A549 (cell line): ENCODE data around the gene WBP11. TPM values are rescaled to one million over a fixed set of nuclear protein-coding genes. Genes with fewer than 3 reads are reported as not detected.
A peak's percentile ranks its signal among the peaks of the same experiment; 100 is the strongest.

Experiments used
- ATAC-seq, 2 experiments: fragments of 200-7000 bp in 1 of 2; fragments of >200 bp in 1 of 2; cut with Nextera tagmentation in 1 of 2; cut with Tn5 transposase in 1 of 2; 3 replicates each; pipeline versions ENCODE4 v1.8.0 to v1.9.1; 2018 to 2020; ENCODE audit warnings: mild to moderate bottlenecking in 1 of 2, moderate library complexity in 1 of 2
- CTCF ChIA-PET: fragments of 300-600 bp; sonication (Branson Sonifier 250); formaldehyde crosslinking; extraction: SDS; loops from one replicate; lab custom pipeline; 2021; ENCODE audit warnings: antibody characterized with exemption, inconsistent platforms; lab: Yijun Ruan, JAX
- POLR2A ChIA-PET: fragments of 350-600 bp; formaldehyde crosslinking; extraction: SDS; loops from one replicate; lab custom pipeline; 2021; ENCODE audit warnings: antibody characterized with exemption, inconsistent platforms; lab: Yijun Ruan, JAX
- DNase-seq, 2 experiments: peaks; one replicate each; pipeline versions ENCODE4 v3.0.0 to v3.0.0-alpha.2; 2011 to 2016; ENCODE audit warnings: low read depth in 1 of 2, low spot score in 1 of 2
- FAIRE-seq: peaks from 2 replicates; lab custom pipeline; 2011; peaks lifted over from hg19 to GRCh38; lab: Jason Lieb, UNC
- H3K27ac ChIP-seq, 2 experiments: fragments of >200 bp; sonication (Bioruptor Twin); formaldehyde crosslinking; 3 replicates each; pipeline ENCODE4 v1.5.1; 2016 to 2017
- H3K4me1 ChIP-seq: fragments of >200 bp; sonication (Bioruptor Twin); formaldehyde crosslinking; 3 replicates; pipeline ENCODE4 v1.6.1; 2016
- H3K4me2 ChIP-seq: fragments of >200 bp; sonication (Bioruptor Twin); formaldehyde crosslinking; 3 replicates; pipeline ENCODE4 v1.6.1; 2016
- H3K4me3 ChIP-seq: fragments of >200 bp; sonication (Bioruptor Twin); formaldehyde crosslinking; 3 replicates; pipeline ENCODE4 v1.5.1; 2016
- H3K9me3 ChIP-seq: fragments of >200 bp; sonication (Bioruptor Twin); formaldehyde crosslinking; 3 replicates; pipeline ENCODE4 v1.6.1; 2016
- BHLHE40 ChIP-seq: IDR thresholded peaks from 2 replicates; pipeline ENCODE4 v1.6.1; 2012; ENCODE audit warnings: low read depth, low read length, inconsistent platforms
- CEBPB ChIP-seq, 2 experiments: fragments of >200 bp in 1 of 2; sonication (Bioruptor Twin) in 1 of 2; formaldehyde crosslinking in 1 of 2; IDR thresholded peaks; 2 replicates each; pipeline ENCODE4 v1.6.1; 2012 to 2016
- CHD4 ChIP-seq: fragments of 200-600 bp; sonication (generic); IDR thresholded peaks from 2 replicates; pipeline ENCODE4 v1.6.1; 2016; ENCODE audit warnings: antibody characterized with exemption, mild to moderate bottlenecking, borderline replicate concordance
- E2F6 ChIP-seq: IDR thresholded peaks from 2 replicates; pipeline ENCODE4 v1.6.1; 2012; ENCODE audit warnings: low read depth, borderline replicate concordance
- EHMT2 ChIP-seq: fragments of 200-600 bp; sonication (generic); IDR thresholded peaks from 2 replicates; pipeline ENCODE4 v1.6.1; 2016; ENCODE audit warnings: antibody characterized with exemption, low read depth, mild to moderate bottlenecking, moderate library complexity
- ELK1 ChIP-seq: fragments of 150-350 bp; IDR thresholded peaks from 2 replicates; pipeline ENCODE4 v1.6.1; 2014; ENCODE audit warnings: low read depth, mild to moderate bottlenecking, low read length
- EP300 ChIP-seq, 2 experiments: fragments of >200 bp; sonication (Bioruptor Twin); formaldehyde crosslinking; IDR thresholded peaks; 2 replicates in 1 of 2; 3 replicates in 1 of 2; pipeline ENCODE4 v1.6.1; 2016 to 2017
- FOSL2 ChIP-seq, 2 experiments: fragments of 450-650 bp in 1 of 2; fragments of >200 bp in 1 of 2; sonication (Bioruptor Twin) in 1 of 2; formaldehyde crosslinking; IDR thresholded peaks; 2 replicates each; pipeline versions ENCODE4 v1.5.0 to v1.6.1; 2016 to 2020; ENCODE audit warnings: mild to moderate bottlenecking in 1 of 2, moderate library complexity in 1 of 2
- FOXS1 ChIP-seq: fragments of 250-450 bp; sonication (Bioruptor Pico); IDR thresholded peaks from 2 replicates; pipeline ENCODE4 v1.5.0; 2020; ENCODE audit warnings: mild to moderate bottlenecking, moderate library complexity
- GATA3 ChIP-seq: IDR thresholded peaks from 2 replicates; pipeline ENCODE4 v1.6.1; 2012; ENCODE audit warnings: borderline replicate concordance
- HES2 ChIP-seq: fragments of >200 bp; sonication (Bioruptor Twin); formaldehyde crosslinking; IDR thresholded peaks from 2 replicates; pipeline ENCODE4 v1.6.1; 2016
- KDM1A ChIP-seq: fragments of 200-600 bp; sonication (generic); IDR thresholded peaks from 2 replicates; pipeline ENCODE4 v1.6.1; 2016; ENCODE audit warnings: low read depth, mild to moderate bottlenecking
- MAFK ChIP-seq: fragments of 450-650 bp; IDR thresholded peaks from 2 replicates; pipeline ENCODE4 v1.6.1; 2014; ENCODE audit not compliant: partially characterized antibody
- NFE2L2 ChIP-seq: fragments of 150-350 bp; conservative IDR thresholded peaks from 2 replicates; pipeline ENCODE4 v1.6.1; 2014; ENCODE audit warnings: low read length
- NPAS2 ChIP-seq: fragments of 250-450 bp; sonication (Bioruptor Pico); IDR thresholded peaks from 2 replicates; pipeline ENCODE4 v1.8.0; 2022; ENCODE audit warnings: mild to moderate bottlenecking, moderate library complexity, borderline replicate concordance
- POLR2A ChIP-seq: IDR thresholded peaks from 2 replicates; pipeline ENCODE4 v1.6.1; 2012; ENCODE audit warnings: mild to moderate bottlenecking, low read length
- REST ChIP-seq: fragments of 200-600 bp; sonication (generic); IDR thresholded peaks from 2 replicates; pipeline ENCODE4 v1.6.1; 2016; ENCODE audit warnings: antibody characterized with exemption, mild to moderate bottlenecking, moderate library complexity
- SMC3 ChIP-seq: fragments of >200 bp; sonication (Bioruptor Twin); formaldehyde crosslinking; IDR thresholded peaks from 3 replicates; pipeline ENCODE4 v1.6.1; 2018; ENCODE audit warnings: inconsistent platforms
- TFCP2L1 ChIP-seq: fragments of 250-450 bp; sonication (Bioruptor Pico); IDR thresholded peaks from 2 replicates; pipeline ENCODE4 v1.5.0; 2021; ENCODE audit warnings: mild to moderate bottlenecking
- TP53 ChIP-seq: fragments of 250-450 bp; sonication (Bioruptor Pico); IDR thresholded peaks from 2 replicates; pipeline ENCODE4 v1.5.0; 2021; ENCODE audit warnings: mild to moderate bottlenecking, moderate library complexity
- ZC3H11A ChIP-seq: fragments of 450-650 bp; IDR thresholded peaks from 2 replicates; pipeline ENCODE4 v1.6.1; 2014; ENCODE audit warnings: antibody characterized with exemption, mild to moderate bottlenecking
- polyA plus RNA-seq, 4 experiments: library from polyadenylated mRNA; depleted of rRNA in 3 of 4; stranded (reverse); fragments of >200 nt; fragmentation: RNase III in 1 of 4; extraction: RNeasy Plus Mini Kit Qiagen cat#74134 plus additional on column Dnase treatment in 1 of 4; gene quantifications; 2 replicates in 3 of 4; 3 replicates in 1 of 4; pipeline ENCODE4 v1.2.3, GENCODE V29; 2011 to 2017

The WBP11 gene
- polyA plus RNA-seq, 2 of the 4 experiments (the other 2 are of a cell fraction), result 45.7 to 50.3 TPM

- TF ChIP-seq REST (no peak), ELK1 (no peak), KDM1A (no peak), EP300 (IDR thresholded peaks at IDR 0.05) (peak; percentile 57 to 73; a peak in 3 of 5 replicates), E2F6 (no peak), GATA3 (peak; percentile 95), ZC3H11A (no peak), NPAS2 (CRISPR knock-in tag) (no peak), EHMT2 (no peak), CHD4 (no peak), TP53 (CRISPR knock-in tag) (no peak), BHLHE40 (no peak), POLR2A (no peak), TFCP2L1 (CRISPR knock-in tag) (no peak), HES2 (no peak), NFE2L2 (no peak), FOSL2 (IDR thresholded peaks at IDR 0.05) (peak; percentile 96), FOSL2 (CRISPR knock-in tag; IDR thresholded peaks at IDR 0.05) (peak; percentile 98), CEBPB (IDR thresholded peaks at IDR 0.05) (peak; percentile 76 to 97), SMC3 (0 out of 3 replicates have a peak, but pooled peaks have one; percentile 6), FOXS1 (no peak)
These were observed 33.3 kb upstream of the WBP11 start (continued) for GRCh38 chr12:14836336-14837210.

- no peak for TF ChIP-seq KDM1A
- TF ChIP-seq MAFK, result peak; percentile 14
- peaks cover 6% of the 10 kb centered on the region; the same call in 1 of the 3 replicates for H3K9me3 ChIP-seq
- peak overlapping the region; percentile 70; the same call in 2 of the 3 replicates for H3K4me2 ChIP-seq
- H3K4me1 ChIP-seq, result peaks cover 44% of the 10 kb centered on the region
- ChIA-PET POLR2A (interaction anchor here (1.4 to 1.7 kb wide), 2 partner anchors 63 to 65 kb away, joined by 5 read pairs; a partner anchor contains a TSS), CTCF (interaction anchor here (1.2 to 3.9 kb wide), 4 partner anchors 9 to 65 kb away, joined by 6 to 22 read pairs (median 8); no protein-coding TSS in a partner anchor)
- DNase-seq (no peak), ATAC-seq (no peak), FAIRE-seq (peak; percentile 39)
- no peak overlapping the region for H3K4me3 ChIP-seq
- H3K27ac ChIP-seq, result peak overlapping the region; percentile 80 to 90
These were observed 31.2 kb upstream of the WBP11 start for GRCh38 chr12:14834509-14834908.
